MM.1S (cell line): Measurements from ENCODE around the gene IL1RAPL2.

ENCODE experiments used
- EZH2 ChIP-seq: fragments of 300-600 bp; sonication (generic); optimal IDR thresholded peaks from 2 replicates; pipeline ENCODE3; 2017; ENCODE audit warnings: low read depth, mild to moderate bottlenecking, antibody characterized with exemption, low read length, mixed read lengths
- TF ChIP-seq, protein P1 (sequence below): fragments of 300-600 bp; sonication (generic); IDR thresholded peaks from 2 replicates; pipeline ENCODE4 v1.5.1; 2016; ENCODE audit warnings: antibody characterized with exemption, low read length, mixed read lengths

DNA sequence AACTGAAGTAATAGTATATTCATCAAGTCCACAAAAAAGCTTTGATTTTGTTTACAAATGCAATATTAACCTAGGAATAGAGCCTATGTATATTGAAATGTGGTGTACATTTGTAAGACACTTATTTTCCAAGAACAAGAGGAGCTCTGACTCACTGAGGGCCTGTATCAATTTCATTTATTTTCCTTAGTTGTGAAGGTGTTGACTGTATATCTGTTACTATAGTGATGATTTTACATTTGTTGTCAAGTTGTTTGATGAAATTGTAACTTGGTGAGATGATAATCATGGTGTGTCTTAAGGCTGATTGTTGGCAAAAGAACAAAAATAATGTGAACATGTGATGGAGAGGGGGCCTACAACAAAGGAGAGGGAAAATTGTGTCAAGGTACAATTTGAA, 929.4 kb downstream of the IL1RAPL2 start:
- TF ChIP-seq, protein P1, sequence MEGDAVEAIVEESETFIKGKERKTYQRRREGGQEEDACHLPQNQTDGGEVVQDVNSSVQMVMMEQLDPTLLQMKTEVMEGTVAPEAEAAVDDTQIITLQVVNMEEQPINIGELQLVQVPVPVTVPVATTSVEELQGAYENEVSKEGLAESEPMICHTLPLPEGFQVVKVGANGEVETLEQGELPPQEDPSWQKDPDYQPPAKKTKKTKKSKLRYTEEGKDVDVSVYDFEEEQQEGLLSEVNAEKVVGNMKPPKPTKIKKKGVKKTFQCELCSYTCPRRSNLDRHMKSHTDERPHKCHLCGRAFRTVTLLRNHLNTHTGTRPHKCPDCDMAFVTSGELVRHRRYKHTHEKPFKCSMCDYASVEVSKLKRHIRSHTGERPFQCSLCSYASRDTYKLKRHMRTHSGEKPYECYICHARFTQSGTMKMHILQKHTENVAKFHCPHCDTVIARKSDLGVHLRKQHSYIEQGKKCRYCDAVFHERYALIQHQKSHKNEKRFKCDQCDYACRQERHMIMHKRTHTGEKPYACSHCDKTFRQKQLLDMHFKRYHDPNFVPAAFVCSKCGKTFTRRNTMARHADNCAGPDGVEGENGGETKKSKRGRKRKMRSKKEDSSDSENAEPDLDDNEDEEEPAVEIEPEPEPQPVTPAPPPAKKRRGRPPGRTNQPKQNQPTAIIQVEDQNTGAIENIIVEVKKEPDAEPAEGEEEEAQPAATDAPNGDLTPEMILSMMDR, result no peak
- TF ChIP-seq EZH2, result no peak
